GM12865 (cell line): ENCODE measurements around the gene SPATA2.
"Not testable (repeated sequence)": the region's sequence is repeated elsewhere in the genome, so short reads cannot be mapped to it uniquely, and the experiment has no call there.

Experiments
- DNase-seq: peaks from one replicate; pipeline ENCODE4 v3.0.0; 2010; ENCODE audit warnings: low read depth
- H3K4me3 ChIP-seq: 2 replicates; pipeline ENCODE4 v1.5.1; 2011; ENCODE audit warnings: mild to moderate bottlenecking, low read depth, low read length, control low read depth
- CTCF ChIP-seq: IDR thresholded peaks from 2 replicates; pipeline ENCODE4 v1.5.1; 2011; ENCODE audit warnings: low read length, control low read depth, low read depth, inconsistent platforms; ENCODE audit not compliant: insufficient read depth; ENCODE audit errors: missing control alignments

Gene SPATA2

GRCh38 chr20:49901588-49901987, 13.7 kb downstream of the SPATA2 start:
- no peak for DNase-seq
- no peak overlapping the region for H3K4me3 ChIP-seq
- no peak for TF ChIP-seq CTCF

- DNase-seq, result no peak
- TF ChIP-seq CTCF, result no peak
- no peak overlapping the region for H3K4me3 ChIP-seq
Observed at GRCh38 chr20:49899541-49900383, 15.6 kb downstream of the SPATA2 start.

- no peak for DNase-seq
- H3K4me3 ChIP-seq, result no peak overlapping the region
- TF ChIP-seq CTCF, result no peak
Observed at GRCh38 chr20:49896204-49896603, 19.1 kb downstream of the SPATA2 start.

GRCh38 chr20:49895474-49896093, 19.7 kb downstream of the SPATA2 start:
- not testable (repeated sequence) for H3K4me3 ChIP-seq

GRCh38 chr20:49894073-49894470, 21.3 kb downstream of the SPATA2 start:
- DNase-seq, result peak; percentile 72
- no peak for TF ChIP-seq CTCF
- peak overlapping the region; percentile 15; the same call in 1 of the 2 replicates for H3K4me3 ChIP-seq

More at GRCh38 chr20:49895474-49896093, 19.7 kb downstream of the SPATA2 start:
- not testable (repeated sequence) for DNase-seq

- H3K4me3 ChIP-seq, result peak overlapping the region; percentile 15; the same call in 1 of the 2 replicates
- no peak for TF ChIP-seq CTCF
- peak; percentile 38 for DNase-seq
Observed at GRCh38 chr20:49893242-49894072, 21.9 kb downstream of the SPATA2 start.

- H3K4me3 ChIP-seq, result no peak overlapping the region
- no peak for DNase-seq
- TF ChIP-seq CTCF, result no peak
Observed at GRCh38 chr20:49892817-49893216, 22.5 kb downstream of the SPATA2 start.
